Kasumi-1 (cell line): ENCODE data around the gene TPP1.

Source experiments
- DNase-seq, 2 experiments: peaks; one replicate each; lab custom pipeline; 2025; lab: John Stamatoyannopoulos, UW

The TPP1 gene

DNA sequence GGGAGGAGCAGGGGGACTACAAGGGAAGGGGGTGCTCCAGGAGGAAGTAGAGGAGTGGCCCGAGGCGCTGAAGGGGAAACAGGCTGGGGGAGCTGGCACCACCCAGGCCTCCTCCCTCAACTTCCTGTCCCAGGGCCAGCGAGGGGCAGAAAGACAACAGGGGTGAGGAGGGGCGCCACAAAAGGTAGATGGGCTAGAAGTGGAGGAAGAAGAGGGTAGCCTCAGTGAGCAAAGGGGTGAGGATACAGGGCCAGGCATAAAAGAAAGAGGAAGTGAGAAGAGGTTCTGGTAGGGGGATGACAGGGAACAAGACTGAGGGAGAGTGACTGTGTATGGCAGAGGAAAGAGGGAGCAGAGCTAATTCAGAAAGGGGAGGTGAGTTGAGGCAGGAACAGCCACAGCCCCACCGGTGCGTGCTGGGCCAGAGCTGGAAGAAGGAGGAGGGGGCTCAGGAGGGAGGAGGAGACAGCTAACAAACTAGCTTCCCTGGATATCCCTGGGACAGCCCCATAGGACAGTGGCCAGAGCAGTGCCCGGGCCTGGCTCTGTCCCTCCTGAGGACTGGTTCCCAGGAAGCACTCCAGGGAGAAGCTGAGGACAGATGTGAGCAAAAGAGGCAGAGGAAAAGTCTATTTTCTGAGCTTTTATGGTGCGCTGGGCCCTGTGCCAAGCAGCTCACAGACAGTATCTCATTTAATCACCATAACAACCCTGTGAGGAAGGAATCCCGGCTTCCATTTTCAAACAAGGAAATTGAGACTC is 27.9 kb upstream of the TPP1 start:
- peak; percentile 93 to 94 for DNase-seq

DNA sequence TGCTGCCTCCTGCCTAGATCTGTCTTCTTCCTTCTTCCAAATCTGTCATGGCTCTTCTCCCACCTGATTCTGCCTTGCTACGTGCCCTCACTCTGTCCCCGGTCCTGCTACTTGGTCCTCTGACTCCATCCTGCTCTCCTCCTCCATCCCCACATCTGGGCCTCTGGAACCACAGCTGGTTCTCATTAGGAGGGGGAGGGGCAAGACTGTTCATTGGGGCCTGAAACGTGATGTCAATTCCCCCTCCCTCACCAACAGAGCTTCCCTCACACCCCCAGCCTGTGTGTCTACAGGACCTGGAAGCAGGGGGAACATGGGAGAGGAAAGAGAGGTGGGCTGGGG is 27.3 kb upstream of the TPP1 start:
- DNase-seq: peak; percentile 79 to 86

DNA sequence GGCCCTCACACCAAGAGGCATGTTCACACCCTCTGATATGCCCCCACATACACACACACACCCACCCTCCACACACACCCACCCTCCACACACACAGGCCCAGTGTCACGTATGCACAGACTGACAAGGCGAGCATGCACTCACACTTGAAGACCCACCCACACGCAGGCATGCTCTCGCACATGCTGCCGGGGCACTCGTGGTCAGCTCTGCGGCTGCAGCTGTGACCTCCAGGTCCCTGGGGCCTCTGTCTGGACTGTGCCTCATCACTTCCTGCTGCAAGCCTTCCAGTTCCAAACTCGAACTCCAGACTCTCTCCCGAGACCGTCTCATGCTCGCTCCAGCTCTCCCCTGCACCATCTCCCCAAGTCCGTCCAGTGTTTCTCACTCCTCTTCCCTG is 26.8 kb upstream of the TPP1 start:
- DNase-seq: no peak

DNA sequence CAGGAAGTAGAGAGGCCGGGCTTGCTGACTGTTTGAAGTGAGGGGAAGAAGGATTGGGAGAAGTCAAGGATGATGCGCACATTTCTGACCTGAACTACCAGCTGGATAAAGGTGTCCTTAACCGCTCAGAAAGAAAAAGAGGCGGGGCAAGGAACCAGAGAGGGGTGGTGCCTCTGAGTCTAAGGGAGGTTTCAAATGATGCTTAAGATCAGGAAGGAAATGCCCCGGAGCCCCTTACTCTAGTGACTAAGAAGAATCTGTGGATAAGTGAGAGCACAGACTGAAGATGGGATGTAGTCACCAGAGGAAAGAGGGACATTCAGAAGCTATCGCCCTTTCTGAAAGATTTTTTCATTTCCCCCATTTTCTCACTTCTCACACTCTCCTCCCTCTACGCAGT is 23.7 kb upstream of the TPP1 start:
- DNase-seq: no peak

DNA sequence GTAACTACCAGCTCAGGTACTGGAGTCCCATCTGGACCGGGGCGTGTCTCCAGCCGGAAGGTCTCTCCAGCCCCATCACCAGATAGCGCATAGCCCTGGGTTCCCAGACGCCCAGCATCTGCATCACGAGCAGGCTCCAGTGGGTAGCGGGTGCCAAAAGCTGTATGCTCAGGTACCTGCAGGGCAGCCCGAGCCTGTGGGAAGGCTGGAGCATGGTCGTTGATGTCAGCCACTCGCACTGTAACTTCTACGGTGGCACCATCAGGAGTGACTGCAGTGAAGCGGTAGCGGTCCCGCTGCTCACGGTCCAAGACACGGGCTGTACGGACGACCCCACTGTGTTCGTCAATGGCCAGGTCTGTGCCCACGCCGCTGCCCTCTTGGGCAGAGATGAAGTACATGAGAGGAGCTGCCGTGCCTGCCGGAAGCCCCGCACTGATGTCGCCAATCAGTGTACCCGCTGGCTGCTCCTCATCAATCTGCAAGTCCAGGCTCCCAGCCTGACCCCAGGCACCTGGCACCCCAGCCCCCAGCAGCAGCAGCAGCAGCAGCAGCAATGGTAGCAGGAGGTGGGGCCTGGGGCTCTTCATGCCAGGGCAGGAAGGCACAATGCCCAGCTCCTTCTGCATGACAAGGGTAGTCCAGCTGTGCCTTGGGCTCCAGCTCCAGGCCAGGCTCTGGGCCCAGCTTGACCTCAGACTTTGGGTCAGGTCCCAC is 21.9 kb upstream of the TPP1 start:
- DNase-seq: no peak

DNA sequence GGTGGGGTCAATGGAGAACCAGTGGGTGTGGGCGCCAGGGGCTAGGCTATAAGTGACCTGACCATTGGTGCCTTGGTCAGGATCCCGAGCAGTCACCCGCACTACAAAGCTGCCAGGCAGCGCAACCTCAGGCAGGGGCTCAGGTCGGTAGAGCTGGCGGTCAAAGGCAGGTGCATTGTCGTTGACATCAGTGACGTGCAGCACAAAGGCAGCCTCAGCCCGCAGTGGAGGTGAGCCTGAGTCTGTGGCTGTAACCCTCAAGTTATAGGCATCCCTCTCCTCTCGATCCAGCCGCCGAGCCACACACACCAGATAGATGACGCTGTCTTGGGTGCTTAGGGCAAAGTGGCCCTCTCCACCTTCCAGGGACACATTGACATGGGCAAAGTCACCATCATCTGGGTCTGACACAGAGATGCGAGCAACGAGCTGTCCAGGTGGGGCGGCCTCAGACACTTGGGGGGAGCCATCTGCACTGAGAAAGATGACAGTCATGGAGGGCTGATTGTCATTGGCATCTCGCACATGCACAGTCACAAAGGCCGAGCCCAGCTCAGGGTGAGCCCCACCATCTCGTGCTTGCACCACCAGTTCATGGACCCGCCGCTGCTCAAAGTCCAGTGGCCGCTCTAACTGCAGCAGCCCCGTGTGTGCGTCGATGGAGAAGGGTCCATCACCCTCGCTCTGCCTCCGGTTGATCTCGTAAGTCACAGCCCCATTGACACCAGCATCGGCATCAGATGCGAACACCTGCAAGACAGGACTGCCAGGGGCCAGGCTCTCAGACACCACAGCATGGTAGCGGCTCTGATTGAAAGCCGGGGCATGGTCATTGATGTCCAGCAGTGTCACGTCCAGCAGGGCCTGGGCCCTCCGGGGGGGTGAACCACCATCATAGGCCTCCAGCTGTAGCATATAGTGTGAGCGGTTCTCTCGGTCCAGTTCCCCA is 21.1 kb upstream of the TPP1 start:
- no peak for DNase-seq

DNA sequence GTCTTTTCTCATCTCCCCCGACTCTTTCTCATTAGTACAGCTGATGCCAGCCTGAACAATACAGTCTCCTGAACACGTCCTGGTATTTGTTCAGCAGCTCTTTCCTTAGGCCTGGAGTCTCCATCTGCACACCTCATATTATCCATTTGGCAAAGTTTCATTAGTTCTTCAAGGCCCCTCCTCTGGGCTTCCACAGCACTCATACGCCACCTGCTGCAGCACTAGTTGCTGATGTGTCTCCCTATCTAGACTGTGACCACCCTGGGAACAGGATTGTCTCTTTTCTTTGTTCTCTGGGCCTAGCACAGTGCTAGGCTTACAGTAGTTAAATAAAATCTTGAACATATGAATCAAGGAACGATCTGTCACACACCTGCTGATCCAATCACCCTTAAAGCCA is 19.2 kb upstream of the TPP1 start:
- no peak for DNase-seq

DNA sequence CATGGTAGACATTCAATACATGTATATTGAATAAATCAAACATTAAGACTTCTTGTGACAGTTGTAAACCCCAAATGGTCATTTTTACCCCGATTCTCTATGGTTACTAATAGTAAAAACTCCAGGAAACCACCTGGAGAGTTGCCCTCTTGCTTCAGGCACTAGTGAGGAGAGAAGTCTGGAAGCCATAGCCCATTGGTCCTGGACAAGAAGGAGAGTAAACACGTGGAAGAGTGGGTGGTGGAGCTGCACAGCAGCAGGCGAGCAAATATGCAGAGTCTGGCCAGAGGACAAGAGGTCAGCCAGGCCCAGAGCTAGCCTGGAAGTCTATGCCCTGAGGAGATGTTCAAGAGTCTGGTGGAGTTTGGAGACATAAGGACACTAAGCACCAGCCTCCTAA is 18.6 kb upstream of the TPP1 start:
- no peak for DNase-seq

DNA sequence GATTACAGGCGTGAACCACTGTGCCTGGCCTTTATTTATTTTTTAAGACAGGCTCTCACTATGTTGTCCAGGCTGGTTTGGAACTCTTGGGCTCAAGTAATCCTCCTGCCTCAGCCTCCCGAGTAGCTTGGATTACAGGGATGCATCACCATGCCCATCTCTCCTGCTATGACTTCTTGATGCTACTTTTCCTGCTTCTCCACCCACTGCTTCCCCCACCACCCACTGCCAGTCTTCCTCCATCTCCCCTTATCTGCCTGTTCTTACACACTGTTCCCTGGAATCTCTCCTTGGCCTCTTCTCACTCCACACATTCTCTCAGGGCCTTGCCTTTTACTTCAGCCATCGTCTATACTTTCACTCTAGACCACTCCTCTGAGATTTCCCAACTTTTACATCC is 17.3 kb upstream of the TPP1 start:
- DNase-seq: no peak

DNA sequence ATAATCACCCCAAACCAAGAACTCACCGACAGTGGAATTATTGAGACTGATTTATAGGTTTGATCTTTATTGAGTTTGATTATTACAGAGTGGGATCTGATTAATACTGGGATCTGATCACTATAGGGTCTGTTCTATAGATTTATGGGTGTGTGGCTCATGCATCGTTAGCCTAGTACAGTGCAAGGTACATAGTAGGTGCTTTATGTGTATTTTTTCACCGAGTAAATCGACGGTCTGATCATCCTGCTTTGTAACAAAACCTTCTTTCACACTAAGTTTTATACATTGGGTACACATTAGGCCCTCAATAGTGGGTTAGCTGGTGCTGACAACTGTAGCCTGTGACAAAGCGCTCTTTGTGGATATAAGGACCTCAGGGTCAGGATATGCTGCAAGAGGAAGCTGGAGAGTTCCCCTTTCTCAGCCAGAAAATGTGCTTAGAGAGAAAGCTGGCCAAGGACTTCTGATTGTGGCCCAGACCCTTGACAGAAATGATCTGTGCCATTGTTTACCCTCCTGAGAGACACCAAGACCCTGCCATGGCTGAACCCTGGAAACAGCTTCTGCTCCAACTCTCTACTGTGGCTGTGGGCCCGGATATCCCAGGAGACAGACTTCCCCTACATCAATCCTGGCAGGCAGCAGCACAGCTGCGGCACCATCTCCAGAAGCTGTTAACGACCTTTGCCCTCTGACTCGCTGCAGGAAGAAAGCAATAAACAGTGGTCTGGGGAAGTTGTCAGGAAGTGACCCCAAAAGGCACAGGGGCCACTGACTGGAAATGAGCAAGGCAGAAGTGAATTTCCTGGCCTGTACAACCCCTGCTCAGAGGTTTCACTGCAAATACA is 16.1 kb upstream of the TPP1 start:
- DNase-seq: peak; percentile 80 to 87

DNA sequence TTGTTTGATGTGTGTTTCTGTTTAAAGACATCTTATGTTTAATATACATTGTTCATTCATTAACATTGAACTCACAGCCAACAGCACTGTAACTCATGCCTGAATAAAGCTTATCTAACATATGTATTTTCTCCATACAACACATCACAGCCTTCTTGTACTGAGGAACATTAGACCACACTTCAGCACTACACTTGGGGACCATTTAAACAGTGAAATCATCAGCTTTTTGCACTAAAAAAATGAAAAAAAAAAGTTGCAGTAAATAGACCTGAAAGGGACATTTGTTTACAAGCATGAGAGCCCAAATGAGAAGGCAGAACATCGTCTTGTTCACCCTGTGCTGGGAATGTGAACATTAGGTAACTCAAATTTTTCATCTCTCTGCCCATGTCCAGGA is 15.3 kb upstream of the TPP1 start:
- DNase-seq: no peak

DNA sequence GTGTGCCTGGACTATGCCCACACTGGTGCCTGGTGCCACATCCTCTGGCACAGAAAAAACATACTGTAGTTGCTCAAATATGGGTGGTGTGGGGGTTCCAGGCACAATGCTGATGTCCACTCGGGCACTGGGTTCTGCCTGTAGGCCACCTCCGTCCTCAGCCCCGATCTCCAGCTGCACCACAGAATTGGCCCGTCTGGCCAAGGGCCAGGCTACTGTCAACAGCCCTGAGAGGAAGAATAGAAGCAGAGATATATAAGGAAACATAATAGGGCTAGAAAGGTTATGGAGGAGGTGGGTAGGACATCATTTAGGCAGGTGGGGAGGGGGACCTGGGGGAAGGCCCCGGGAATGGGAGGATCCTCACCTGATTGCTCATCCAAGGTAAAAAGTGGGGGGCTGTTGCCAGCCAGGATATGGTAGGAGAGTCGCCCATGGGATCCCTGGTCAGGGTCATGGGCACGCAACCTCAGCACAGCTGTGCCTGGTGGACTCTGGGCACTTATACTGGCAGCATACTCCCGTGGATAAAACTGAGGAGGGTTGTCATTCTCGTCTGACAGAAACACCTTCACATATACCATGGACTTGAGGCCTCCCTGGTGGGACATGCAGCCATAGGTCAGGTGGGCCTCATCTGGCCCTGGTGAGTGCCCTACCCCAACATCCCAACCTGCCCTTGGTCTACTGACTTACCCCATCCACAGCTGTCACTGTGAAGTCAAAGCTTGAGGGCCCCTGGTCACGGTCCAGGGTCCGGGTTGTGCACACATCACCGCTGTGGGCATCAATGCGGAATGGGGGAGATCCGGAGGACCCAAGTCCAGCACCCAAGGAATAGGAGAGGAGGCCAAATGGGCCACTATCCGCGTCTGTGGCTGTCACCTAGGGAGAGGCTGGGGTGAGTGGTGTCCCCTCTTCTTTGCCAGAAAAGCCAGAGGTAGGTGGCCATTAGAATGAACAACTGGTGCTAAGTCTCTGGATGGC is 14.5 kb upstream of the TPP1 start:
- no peak for DNase-seq

DNA sequence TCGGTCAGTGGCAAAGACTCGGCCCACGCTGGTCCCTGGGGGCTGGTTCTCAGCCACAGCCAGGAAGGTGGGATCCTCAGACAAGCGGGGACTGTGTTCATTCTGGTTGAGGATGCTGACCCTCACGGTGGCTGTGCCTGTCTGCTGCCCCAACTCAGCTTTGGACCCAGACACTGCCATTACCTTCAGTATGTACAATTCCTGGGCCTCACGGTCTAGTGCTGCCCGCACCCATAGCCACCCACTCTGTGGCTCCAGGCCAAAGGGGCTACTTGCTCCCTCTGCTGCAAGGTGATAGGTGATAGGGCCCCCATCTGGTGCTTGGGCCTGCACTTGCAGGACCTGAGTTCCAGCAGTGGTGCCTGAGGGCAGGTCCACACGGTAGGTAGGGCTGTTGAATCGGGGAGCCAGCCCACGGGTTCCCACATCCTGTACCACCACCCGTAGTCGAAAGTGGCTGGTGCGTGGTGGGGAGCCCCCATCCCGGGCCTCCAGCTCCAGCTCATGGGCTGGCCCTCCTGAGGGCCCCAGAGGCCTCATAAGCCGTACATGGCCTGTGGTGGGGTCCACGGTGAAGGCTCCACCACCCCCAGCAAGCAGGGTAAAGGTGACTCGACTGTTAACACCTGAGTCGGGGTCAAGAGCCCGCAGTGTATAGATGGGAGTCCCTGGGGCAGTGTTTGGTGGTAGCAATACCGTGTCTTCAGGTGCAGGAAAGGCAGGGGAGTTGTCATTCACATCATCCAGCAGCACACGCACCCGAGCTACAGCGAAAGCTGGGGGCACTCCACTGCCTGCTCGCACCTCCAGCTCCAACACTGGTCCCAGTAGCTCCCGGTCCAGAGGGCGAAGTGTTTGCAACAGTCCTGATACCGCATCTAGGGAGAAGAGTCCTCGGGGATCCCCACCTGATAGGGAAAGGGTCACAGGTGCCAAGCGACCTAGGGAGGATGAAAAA is 13.2 kb upstream of the TPP1 start:
- no peak for DNase-seq

DNA sequence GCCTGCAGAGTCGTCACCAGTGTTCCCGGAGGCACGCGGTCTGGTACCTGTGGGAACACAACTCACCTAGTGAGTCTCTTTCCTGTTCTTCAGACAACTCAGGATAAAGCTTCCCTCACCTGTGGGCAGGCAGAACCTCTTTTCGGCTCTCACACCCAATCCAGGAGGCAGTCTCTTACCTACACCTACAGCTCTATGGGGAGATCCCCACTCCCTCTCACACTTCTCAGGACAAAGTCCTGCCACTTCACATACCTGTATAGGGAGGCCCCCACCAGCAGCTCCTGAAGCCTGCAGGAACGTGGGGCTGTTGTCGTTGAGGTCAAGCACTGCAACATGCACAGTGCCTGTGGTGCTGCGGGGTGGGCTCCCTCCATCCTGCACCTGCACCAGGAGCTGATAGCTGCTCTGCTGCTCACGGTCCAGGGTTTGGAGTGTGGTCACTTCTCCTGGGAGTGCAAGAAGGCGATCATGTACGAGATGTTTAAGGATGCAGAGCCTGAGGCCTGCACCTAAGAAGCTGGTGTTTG is 12.2 kb upstream of the TPP1 start:
- DNase-seq: no peak

DNA sequence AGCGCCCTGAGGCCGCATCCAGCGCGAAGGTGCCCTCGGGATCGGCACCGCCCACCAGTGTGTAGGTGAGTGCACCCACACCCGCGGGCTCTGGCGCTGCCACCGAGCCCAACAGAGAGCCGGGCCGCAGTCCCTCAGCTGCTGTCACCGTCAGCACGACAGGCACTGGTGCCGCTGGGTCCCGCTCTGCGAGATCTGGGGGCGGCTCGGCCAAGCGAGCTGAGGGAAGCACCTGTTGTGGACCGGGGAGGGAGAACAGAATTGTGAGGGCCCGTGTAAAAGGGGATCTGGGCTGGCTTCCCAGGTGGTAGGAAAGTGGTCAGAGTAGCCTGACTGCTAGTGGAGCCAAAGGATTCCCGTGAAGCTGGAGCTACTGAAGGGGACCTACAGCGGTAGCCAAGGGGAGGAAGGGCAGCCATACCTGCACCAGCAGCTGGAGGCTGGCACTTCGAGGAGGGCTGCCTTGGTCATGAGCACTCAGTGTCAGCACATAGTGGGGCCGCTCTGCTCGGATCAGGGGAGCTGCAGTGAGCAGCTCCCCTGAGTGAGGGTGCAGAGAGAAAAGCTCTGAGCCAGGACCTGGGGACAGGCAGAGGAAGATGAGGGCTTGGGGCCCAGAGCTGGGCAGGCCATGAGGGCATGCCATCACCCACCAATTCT is 11.5 kb upstream of the TPP1 start:
- DNase-seq: no peak

DNA sequence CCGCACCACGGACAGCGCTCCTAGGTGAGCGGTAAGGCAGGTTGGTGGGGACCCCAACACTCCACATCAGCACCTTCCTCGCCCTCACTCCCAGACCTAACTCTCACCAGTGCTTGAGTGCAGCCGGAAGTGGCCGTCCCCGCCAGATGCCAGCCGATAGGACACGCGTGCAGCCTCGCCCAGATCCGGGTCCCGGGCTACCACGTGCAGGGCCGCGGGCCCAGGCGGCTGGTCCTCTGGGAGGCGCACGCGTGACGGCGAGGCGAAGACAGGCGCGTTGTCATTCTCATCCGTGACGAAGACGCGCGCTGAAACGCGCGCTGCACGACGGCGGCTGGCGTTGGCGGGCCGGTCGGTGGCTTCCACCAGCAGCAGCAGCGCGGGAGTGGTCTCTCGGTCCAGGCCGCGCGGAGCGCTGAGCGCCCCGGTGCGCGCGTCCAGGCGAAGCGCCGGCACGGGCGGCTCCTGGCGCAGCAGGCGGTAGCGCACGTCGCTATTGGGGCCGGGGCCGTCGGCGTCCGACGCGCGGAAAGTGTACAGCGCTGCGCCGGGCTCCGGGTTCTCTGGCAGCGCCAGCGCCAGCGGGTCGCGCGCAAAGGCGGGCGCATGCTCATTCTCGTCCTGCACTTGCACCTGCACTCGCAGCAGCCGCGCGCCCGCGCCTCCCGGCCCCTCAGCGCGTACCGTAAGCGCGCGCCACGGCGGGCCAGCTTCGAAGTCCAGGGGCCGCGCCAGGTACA is 10.8 kb upstream of the TPP1 start:
- no peak for DNase-seq

DNA sequence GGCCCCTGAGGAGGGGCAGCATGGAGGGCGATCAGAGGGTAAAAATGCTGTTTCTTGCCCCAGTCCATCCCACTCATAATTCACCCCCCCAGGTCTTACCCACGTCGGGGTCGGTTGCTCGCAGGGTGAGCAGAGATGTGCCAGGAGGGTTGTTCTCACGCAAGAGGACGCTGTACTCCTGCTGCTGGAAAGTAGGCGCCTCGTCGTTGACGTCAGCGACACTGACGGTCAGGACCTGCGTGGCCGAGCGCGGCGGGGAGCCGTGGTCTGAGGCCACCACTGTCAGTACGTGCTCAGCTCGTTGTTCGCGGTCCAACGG is 10.3 kb upstream of the TPP1 start:
- DNase-seq: no peak

DNA sequence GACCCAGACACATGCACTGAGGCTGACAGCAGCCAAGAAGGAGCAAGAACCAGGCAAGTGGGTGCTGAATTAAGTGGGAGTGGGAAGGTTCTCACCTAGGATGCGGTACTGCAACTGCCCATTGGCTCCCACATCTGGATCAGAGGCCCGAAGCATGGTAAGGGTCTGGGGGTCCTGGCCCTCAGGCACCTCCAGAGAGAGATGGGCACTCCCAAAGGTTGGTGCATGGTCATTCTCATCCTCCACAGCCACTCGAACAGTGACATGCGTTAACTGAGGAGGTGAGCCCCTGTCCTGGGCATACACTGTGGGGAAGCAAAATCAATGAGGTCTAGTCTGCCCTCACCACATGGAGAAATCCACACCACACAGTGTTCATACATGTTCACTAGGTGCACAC is 9.3 kb upstream of the TPP1 start:
- no peak for DNase-seq
